Naive thymus-derived CD4-positive, alpha-beta T cell (primary cell): ENCODE results near the gene KIDINS220. TPM values are rescaled to one million over a fixed set of nuclear protein-coding genes. Genes with fewer than 3 reads are reported as not detected.

Experiments
- ATAC-seq: fragments of 150-1000 bp; cut with Tn5 transposase; 2 replicates; pipeline ENCODE4 v1.10.0; 2021; ENCODE audit warnings: mild to moderate bottlenecking, moderate library complexity
- CTCF ChIA-PET: fragments of 350-600 bp; sonication (Branson Sonifier 250); formaldehyde crosslinking; loops from one replicate; lab custom pipeline; 2021; ENCODE audit warnings: antibody characterized with exemption; lab: Charles Lee
- POLR2A ChIA-PET: fragments of 350-600 bp; sonication (Branson Sonifier 250); formaldehyde crosslinking; loops from one replicate; lab custom pipeline; 2021; ENCODE audit warnings: antibody characterized with exemption, inconsistent platforms; lab: Charles Lee
- DNase-seq, 9 donors: peaks; one replicate each; pipeline versions ENCODE4 v3.0.0 to v3.0.0-alpha.2; 2020 to 2022; ENCODE audit warnings: mixed read lengths in 1 of 9
- H3K27ac ChIP-seq: one replicate; pipeline ENCODE4 v1.7.0; 2013; ENCODE audit warnings: mild to moderate bottlenecking, low read depth, low read length, moderate library complexity
- H3K27me3 ChIP-seq, 2 donors: one replicate each; pipeline ENCODE4 v1.7.0; 2013; ENCODE audit warnings: low read length in 2 of 2, mild to moderate bottlenecking in 2 of 2, moderate library complexity in 2 of 2; ENCODE audit not compliant: control insufficient read depth in 2 of 2, insufficient read depth in 2 of 2
- H3K36me3 ChIP-seq, 3 experiments: 1 replicate in 2 of 3; 2 replicates in 1 of 3; pipeline ENCODE4 v1.7.0; 2013; ENCODE audit warnings: low read length in 3 of 3, mild to moderate bottlenecking in 3 of 3, moderate library complexity in 1 of 3; ENCODE audit not compliant: insufficient read depth in 3 of 3, control insufficient read depth in 2 of 3
- H3K4me1 ChIP-seq, 2 donors: one replicate each; pipeline ENCODE4 v1.7.0; 2013; ENCODE audit warnings: low read length in 2 of 2, mild to moderate bottlenecking in 2 of 2, moderate library complexity in 1 of 2; ENCODE audit not compliant: control insufficient read depth in 2 of 2, insufficient read depth in 2 of 2
- H3K4me3 ChIP-seq: 2 replicates; pipeline ENCODE4 v1.7.0; 2013; ENCODE audit warnings: mild to moderate bottlenecking, low read length
- H3K9me3 ChIP-seq, 3 experiments: 1 replicate in 2 of 3; 2 replicates in 1 of 3; pipeline ENCODE4 v1.7.0; 2013; ENCODE audit warnings: low read length in 3 of 3; ENCODE audit not compliant: control insufficient read depth in 2 of 3
- H3K27ac Mint-ChIP-seq, 9 donors: one replicate each; pipeline ENCODE4 v1.8.0; 2020 to 2022; ENCODE audit warnings: mixed read lengths in 9 of 9, mild to moderate bottlenecking in 8 of 9, moderate library complexity in 5 of 9, inconsistent platforms in 2 of 9
- H3K27me3 Mint-ChIP-seq, 5 donors: one replicate each; pipeline ENCODE4 v1.8.0; 2021 to 2022; ENCODE audit warnings: mixed read lengths in 5 of 5, mild to moderate bottlenecking in 1 of 5
- H3K36me3 Mint-ChIP-seq, 5 donors: one replicate each; pipeline ENCODE4 v1.8.0; 2020 to 2022; ENCODE audit warnings: mixed read lengths in 5 of 5, mild to moderate bottlenecking in 3 of 5, inconsistent platforms in 1 of 5
- H3K4me1 Mint-ChIP-seq, 7 donors: one replicate each; pipeline ENCODE4 v1.8.0; 2020 to 2022; ENCODE audit warnings: mixed read lengths in 7 of 7, mild to moderate bottlenecking in 3 of 7, inconsistent platforms in 1 of 7
- H3K4me3 Mint-ChIP-seq, 10 donors: one replicate each; pipeline ENCODE4 v1.8.0; 2020 to 2022; ENCODE audit warnings: mild to moderate bottlenecking in 10 of 10, mixed read lengths in 10 of 10, moderate library complexity in 6 of 10, inconsistent platforms in 2 of 10
- H3K9me3 Mint-ChIP-seq, 11 donors: one replicate each; pipeline ENCODE4 v1.8.0; 2020 to 2022; ENCODE audit warnings: mixed read lengths in 11 of 11, mild to moderate bottlenecking in 4 of 11, inconsistent platforms in 1 of 11, moderate library complexity in 1 of 11
- intact Hi-C, 2 donors: fragments of 100-400 bp; cut with micrococcal nuclease; formaldehyde crosslinking; loops; one replicate each; pipeline ENCODE4 v1.15.1; 2023
- polyA plus RNA-seq, 2 donors: library from polyadenylated mRNA; unstranded; fragments of 300-500 nt; fragmentation: Illumina TruSeq; gene quantifications; one replicate each; pipeline ENCODE4 v1.2.3, GENCODE V29; 2021
- total RNA-seq, 6 experiments: library from RNA in 5 of 6; stranded (reverse) in 5 of 6; gene quantifications; 1 replicate in 5 of 6; 2 replicates in 1 of 6; pipeline ENCODE4 v1.2.3 and lab custom pipeline; 2021 to 2026

KIDINS220 gene
- total and polyA plus RNA-seq, 7 experiments from 2014 or later = 23.8 to 54.3 (median 43.0) TPM

DNA sequence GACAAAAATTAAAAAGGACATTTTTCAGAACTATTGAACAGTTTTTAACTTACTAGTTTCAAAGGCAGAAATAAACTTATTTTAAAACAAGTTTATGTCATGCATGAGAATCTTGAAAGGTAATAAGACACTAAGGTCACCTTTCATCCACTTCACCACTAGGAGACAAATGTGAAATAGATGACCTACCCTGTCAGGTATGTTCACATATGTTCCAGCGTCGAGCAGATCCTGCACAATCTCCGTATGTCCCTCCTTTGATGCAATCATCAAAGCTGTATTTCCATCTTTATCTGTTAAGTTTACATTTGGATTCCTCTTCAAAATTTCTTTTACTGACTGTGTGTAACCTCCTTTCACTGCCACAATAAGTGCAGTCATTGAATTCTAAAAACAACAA is 34.7 kb downstream of the KIDINS220 start:
- H3K4me3 ChIP-seq = no peak overlapping the region
- ATAC-seq (no peak), DNase-seq (no peak)
- H3K9me3 ChIP-seq = no peaks in the 10 kb centered on the region
- CTCF ChIA-PET = no interaction called here
- Mint-ChIP-seq H3K4me3 (no peak overlapping the region), H3K27me3 (no peaks in the 10 kb centered on the region), H3K4me1 (peaks cover 3 to 16% (median 8%) of the 10 kb centered on the region in 7 donors), H3K27ac (no peak overlapping the region), H3K36me3 (peaks cover 25 to 74% (median 44%) of the 10 kb centered on the region in 5 donors), H3K9me3 (no peaks in the 10 kb centered on the region)
- H3K36me3 ChIP-seq = peaks cover 4 to 85% (median 18%) of the 10 kb centered on the region in 3 experiments
- H3K27ac ChIP-seq = no peak overlapping the region
- no peaks in the 10 kb centered on the region for H3K4me1 ChIP-seq
- POLR2A ChIA-PET = no interaction called here
- intact Hi-C loops = no loop called here
- H3K27me3 ChIP-seq = no peaks in the 10 kb centered on the region

DNA sequence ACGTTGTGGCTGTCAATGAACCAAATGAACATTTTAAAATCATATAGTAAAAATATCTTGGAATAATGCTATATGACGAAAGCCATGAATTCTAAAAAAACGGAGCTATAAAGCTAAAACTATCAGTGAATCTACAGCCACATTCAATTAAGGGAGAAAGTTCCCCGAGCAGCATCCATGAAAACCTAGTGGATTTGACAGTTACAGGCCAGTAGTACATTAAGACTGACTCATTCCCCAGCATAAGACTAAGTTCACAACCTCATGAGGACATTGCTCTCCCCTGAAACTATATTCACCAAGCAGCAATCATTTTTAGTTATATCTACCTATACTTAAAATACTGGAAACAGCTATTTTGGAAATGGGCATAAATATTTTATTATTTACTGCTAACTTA is 36.6 kb downstream of the KIDINS220 start:
- Mint-ChIP-seq H3K36me3 (peaks cover 26 to 70% (median 49%) of the 10 kb centered on the region in 5 donors), H3K4me3 (no peak overlapping the region), H3K4me1 (peaks cover 4 to 31% (median 14%) of the 10 kb centered on the region in 7 donors), H3K27me3 (no peaks in the 10 kb centered on the region), H3K9me3 (no peaks in the 10 kb centered on the region), H3K27ac (no peak overlapping the region)
- Histone ChIP-seq H3K9me3 (no peaks in the 10 kb centered on the region), H3K4me1 (no peaks in the 10 kb centered on the region), H3K27ac (no peak overlapping the region), H3K36me3 (peaks cover 5 to 86% (median 18%) of the 10 kb centered on the region in 3 experiments), H3K4me3 (no peak overlapping the region), H3K27me3 (no peaks in the 10 kb centered on the region)
- ChIA-PET CTCF (no interaction called here), POLR2A (no interaction called here)
- no peak for DNase-seq
- intact Hi-C loops = no loop called here
- no peak for ATAC-seq

DNA sequence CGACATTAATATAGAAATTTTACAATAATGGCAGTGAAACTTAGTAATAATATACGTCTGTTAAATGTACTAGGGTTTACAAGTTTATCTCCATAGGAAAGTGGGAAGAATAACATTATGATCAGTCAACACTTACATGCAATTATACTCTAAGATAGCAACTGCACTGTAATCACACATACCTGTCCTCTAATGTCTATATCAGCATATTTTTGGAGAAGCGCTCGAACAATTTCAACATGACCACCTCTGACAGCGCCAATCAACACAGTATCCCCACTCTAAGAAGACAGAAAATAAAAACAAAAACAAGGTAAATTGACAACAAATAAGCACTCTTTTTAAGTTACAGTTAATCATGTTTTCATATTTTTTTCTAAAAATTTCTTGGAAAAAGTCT is 37.2 kb downstream of the KIDINS220 start:
- no peak overlapping the region for H3K27ac Mint-ChIP-seq
- Histone ChIP-seq H3K9me3 (no peaks in the 10 kb centered on the region), H3K27me3 (no peaks in the 10 kb centered on the region), H3K4me3 (no peak overlapping the region), H3K36me3 (peaks cover 5 to 86% (median 18%) of the 10 kb centered on the region in 3 experiments), H3K27ac (no peak overlapping the region), H3K4me1 (no peaks in the 10 kb centered on the region)
- CTCF ChIA-PET = no interaction called here
- no peak for DNase-seq
- no peaks in the 10 kb centered on the region for H3K27me3 Mint-ChIP-seq
- POLR2A ChIA-PET = no interaction called here
- H3K36me3 Mint-ChIP-seq = peaks cover 26 to 66% (median 43%) of the 10 kb centered on the region in 5 donors
- no peaks in the 10 kb centered on the region for H3K9me3 Mint-ChIP-seq
- no peak overlapping the region for H3K4me3 Mint-ChIP-seq
- peaks cover 4 to 31% (median 14%) of the 10 kb centered on the region in 7 donors for H3K4me1 Mint-ChIP-seq
- intact Hi-C loops = no loop called here
- ATAC-seq = no peak

DNA sequence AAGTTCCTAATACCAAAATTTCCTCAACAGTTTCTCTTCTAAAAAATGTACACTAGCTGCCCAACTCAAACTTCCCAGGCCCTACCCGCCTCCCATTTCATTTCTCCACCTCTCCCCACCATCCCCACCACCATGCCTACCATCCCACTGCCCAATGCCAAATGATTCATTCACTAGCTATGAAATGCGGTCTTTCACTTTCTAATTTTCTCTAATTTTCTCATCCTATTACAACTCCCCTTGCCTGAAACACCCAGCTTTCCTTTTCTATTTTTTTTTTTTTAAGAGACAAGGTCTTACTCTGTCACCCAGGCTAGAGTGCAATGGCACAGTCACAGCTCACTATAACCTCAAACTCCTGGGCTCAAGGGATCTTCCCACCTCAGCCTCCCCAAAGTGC is 38.4 kb downstream of the KIDINS220 start:
- intact Hi-C loops = no loop called here
- Histone ChIP-seq H3K4me3 (no peak overlapping the region), H3K27ac (no peak overlapping the region), H3K9me3 (no peaks in the 10 kb centered on the region), H3K36me3 (peaks cover 5 to 88% (median 18%) of the 10 kb centered on the region in 3 experiments), H3K27me3 (no peaks in the 10 kb centered on the region), H3K4me1 (no peaks in the 10 kb centered on the region)
- Mint-ChIP-seq H3K27ac (peak overlapping the region in 3 of 9 donors; percentile 12 to 63 (median 49)), H3K4me3 (no peak overlapping the region), H3K27me3 (no peaks in the 10 kb centered on the region), H3K4me1 (peaks cover 4 to 31% (median 12%) of the 10 kb centered on the region in 7 donors), H3K9me3 (no peaks in the 10 kb centered on the region), H3K36me3 (peaks cover 25 to 72% (median 51%) of the 10 kb centered on the region in 5 donors)
- CTCF ChIA-PET = interaction anchor here (0.6 kb wide), 1 partner anchor 23 kb away, joined by 4 read pairs; no protein-coding TSS in a partner anchor
- ATAC-seq = no peak
- POLR2A ChIA-PET = no interaction called here
- DNase-seq = no peak

DNA sequence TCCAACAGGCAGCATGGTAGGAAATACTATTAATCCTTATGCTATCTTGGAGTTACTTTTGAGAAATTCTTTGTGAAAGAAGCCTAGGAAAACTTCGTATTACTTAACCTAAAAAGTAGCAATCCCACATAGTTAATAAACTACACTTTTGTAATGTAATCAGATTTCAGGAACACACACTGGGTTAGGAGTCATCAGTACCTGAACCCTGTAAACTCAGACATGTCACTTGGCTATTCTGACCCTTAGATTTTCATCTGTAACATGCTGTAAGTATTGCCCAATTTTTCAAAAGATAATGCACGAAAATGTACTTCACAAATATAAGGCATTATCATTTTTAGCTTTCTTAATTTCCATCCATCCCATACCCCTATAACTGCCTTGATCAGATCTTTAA is 39.0 kb downstream of the KIDINS220 start:
- ATAC-seq = no peak
- no peaks in the 10 kb centered on the region for H3K27me3 Mint-ChIP-seq
- no peak for DNase-seq
- H3K27ac Mint-ChIP-seq = peak overlapping the region in 1 of 9 donors; percentile 63
- no peak overlapping the region for H3K27ac ChIP-seq
- H3K36me3 Mint-ChIP-seq = peaks cover 25 to 74% (median 50%) of the 10 kb centered on the region in 5 donors
- intact Hi-C loops = no loop called here
- POLR2A ChIA-PET = no interaction called here
- CTCF ChIA-PET = interaction anchor here (0.6 kb wide), 1 partner anchor 23 kb away, joined by 4 read pairs; no protein-coding TSS in a partner anchor
- no peaks in the 10 kb centered on the region for H3K4me1 ChIP-seq
- no peaks in the 10 kb centered on the region for H3K9me3 ChIP-seq
- H3K4me3 ChIP-seq = no peak overlapping the region
- H3K27me3 ChIP-seq = no peaks in the 10 kb centered on the region
- H3K36me3 ChIP-seq = peaks cover 5 to 86% (median 18%) of the 10 kb centered on the region in 3 experiments
- no peaks in the 10 kb centered on the region for H3K9me3 Mint-ChIP-seq
- peaks cover 4 to 31% (median 12%) of the 10 kb centered on the region in 7 donors for H3K4me1 Mint-ChIP-seq
- no peak overlapping the region for H3K4me3 Mint-ChIP-seq

DNA sequence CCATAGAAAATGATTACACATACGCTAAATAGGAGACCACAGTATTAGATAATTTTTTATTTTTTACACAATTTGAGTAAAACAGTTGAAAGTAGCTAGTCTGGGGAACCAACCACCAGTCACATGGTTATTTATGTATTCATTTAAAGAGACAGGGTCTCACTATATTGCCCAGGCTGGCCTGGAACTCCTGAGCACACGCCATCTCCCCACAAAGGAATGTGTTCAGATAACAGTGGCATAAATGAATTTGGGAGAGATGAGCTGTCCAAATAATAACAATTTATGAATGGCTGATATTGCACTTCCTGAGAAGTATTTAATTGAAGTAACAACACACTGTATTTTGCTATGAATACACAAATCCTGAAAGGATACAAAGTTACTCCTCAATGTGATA is 39.7 kb downstream of the KIDINS220 start:
- Mint-ChIP-seq H3K27me3 (no peaks in the 10 kb centered on the region), H3K4me3 (no peak overlapping the region), H3K4me1 (peaks cover 4 to 31% (median 12%) of the 10 kb centered on the region in 7 donors), H3K9me3 (no peaks in the 10 kb centered on the region), H3K27ac (peak overlapping the region in 2 of 9 donors; percentile 2 to 21), H3K36me3 (peaks cover 25 to 70% (median 47%) of the 10 kb centered on the region in 5 donors)
- no peaks in the 10 kb centered on the region for H3K4me1 ChIP-seq
- DNase-seq (no peak), ATAC-seq (no peak)
- H3K36me3 ChIP-seq = peaks cover 5 to 85% (median 17%) of the 10 kb centered on the region in 3 experiments
- ChIA-PET POLR2A (no interaction called here), CTCF (no interaction called here)
- H3K27me3 ChIP-seq = no peaks in the 10 kb centered on the region
- no peaks in the 10 kb centered on the region for H3K9me3 ChIP-seq
- no peak overlapping the region for H3K4me3 ChIP-seq
- no peak overlapping the region for H3K27ac ChIP-seq
- intact Hi-C loops = no loop called here
